GM12872 (cell line): Measurements from ENCODE around the gene AUTS2.

Experiments
- CTCF ChIP-seq: IDR thresholded peaks from 3 replicates; pipeline ENCODE4 v1.5.1; 2011; ENCODE audit warnings: low read depth, mild to moderate bottlenecking, low read length, moderate library complexity; ENCODE audit not compliant: insufficient read depth

Gene AUTS2

GRCh38 chr7:70676243-70676642, 1078.0 kb downstream of the AUTS2 start:
- no peak for TF ChIP-seq CTCF

GRCh38 chr7:70678621-70679251, 1080.5 kb downstream of the AUTS2 start:
- no peak for TF ChIP-seq CTCF

- no peak for TF ChIP-seq CTCF
Measured at GRCh38 chr7:70679661-70680060, 1081.4 kb downstream of the AUTS2 start.

- no peak for TF ChIP-seq CTCF
Measured at GRCh38 chr7:70680306-70680705, 1082.0 kb downstream of the AUTS2 start.

GRCh38 chr7:70680743-70681468, 1082.6 kb downstream of the AUTS2 start:
- TF ChIP-seq CTCF = no peak

- no peak for TF ChIP-seq CTCF
Measured at GRCh38 chr7:70681469-70682350, 1083.4 kb downstream of the AUTS2 start.

DNA sequence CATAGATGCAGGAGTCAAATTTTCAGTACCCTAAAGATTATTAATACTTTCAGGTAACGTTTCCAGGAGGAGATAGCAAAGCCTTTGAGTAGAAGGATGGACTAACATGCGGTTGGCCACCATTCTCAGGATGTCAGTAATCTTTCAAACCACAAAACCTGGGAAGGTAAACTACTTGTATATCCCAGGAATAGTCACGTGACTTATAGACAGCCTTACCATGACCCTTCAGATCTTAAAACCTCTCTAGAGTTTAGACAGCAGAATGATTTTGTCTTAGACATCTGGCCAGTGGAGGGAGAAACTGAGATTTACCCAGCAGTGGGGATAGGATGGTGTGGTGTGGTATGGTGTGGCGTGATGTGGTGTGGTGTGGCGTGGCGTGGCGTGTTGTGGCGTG, 1085.9 kb downstream of the AUTS2 start:
- TF ChIP-seq CTCF = no peak
